Iris pigment epithelial cell (primary cell): ENCODE measurements around the gene SCUBE1.
"Not testable (repeated sequence)": the region's sequence is repeated elsewhere in the genome, so short reads cannot be mapped to it uniquely, and the experiment has no call there.

Experiments used
- DNase-seq: peaks from one replicate; pipeline ENCODE4 v3.0.0-alpha.2; 2011; ENCODE audit warnings: low read depth

SCUBE1 gene

DNA sequence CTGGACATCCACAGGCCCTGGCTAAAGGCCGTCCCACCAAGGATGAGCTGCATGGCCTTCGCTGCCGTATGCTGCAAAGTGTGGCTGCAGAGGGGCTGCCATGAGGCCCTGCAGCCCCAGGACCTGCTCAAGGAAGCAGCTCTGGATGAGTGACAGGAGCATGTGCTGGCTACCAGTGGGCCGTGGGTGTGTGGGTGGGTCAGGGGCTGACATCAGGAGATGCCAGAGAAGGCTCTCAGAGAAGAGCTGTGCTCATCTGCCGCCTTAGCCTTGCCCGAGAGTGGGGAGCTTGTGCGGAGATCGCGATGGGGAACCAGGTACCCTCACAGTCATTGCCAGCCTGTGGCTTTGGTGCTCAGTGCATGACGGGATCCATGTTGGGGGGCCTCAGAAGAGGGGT, 41.3 kb downstream of the SCUBE1 start:
- DNase-seq: no peak

DNA sequence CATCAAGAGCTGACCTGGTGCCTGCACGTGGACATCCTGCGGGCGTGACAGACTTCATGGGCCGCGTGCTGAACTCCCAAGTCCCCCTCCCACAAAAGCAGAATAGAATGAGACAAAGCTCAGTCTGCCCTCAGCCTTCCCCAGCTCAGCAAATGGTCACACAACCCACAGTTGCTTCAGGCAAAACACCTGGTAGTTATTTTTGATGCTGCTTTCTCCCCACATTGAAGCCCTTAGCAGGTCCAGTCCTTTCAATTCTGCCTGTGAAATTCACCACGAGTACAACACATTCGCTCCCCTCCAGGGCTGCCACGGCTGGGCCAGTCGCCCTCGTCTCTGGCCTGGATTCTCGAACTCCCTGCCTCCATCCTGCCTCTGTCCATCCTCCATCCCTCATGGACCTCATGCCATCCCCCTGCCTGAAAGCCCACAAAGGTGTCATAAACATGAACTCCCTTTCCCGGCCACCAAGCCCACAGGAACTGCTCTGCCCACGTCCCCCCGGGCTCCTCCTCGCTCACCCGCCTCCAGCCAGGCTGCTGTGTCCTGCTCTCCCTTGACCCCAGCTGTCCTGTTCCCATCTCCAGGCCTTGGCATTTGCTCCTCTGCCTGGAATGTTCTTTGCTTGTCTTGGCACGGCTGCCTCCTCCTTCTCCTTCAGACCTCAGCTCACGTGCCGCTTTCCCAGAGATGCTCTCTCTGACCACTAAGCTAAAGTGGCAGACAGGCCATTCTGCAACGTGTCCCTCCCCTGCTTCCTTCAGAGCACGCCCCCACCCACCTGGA, 42.1 kb downstream of the SCUBE1 start:
- DNase-seq: no peak

DNA sequence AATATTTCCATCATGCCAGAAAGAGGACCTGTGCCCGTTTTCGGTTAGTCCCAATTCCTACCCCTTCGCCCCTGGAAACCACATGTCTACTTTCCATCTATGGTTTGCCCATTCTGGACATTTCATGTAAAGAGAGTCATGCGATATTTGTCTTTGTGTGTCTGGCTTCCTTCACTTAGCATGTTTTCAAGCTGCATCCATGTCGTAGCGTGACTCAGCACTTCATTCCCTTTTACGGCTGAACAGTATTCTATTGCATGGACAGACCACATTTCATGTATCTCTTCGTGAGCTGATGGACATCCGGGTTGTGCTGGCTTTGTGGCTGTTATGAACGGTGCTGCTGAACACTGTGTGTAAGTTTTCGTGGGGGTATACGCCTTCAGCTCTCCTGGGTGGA, 43.4 kb downstream of the SCUBE1 start:
- no peak for DNase-seq

DNA sequence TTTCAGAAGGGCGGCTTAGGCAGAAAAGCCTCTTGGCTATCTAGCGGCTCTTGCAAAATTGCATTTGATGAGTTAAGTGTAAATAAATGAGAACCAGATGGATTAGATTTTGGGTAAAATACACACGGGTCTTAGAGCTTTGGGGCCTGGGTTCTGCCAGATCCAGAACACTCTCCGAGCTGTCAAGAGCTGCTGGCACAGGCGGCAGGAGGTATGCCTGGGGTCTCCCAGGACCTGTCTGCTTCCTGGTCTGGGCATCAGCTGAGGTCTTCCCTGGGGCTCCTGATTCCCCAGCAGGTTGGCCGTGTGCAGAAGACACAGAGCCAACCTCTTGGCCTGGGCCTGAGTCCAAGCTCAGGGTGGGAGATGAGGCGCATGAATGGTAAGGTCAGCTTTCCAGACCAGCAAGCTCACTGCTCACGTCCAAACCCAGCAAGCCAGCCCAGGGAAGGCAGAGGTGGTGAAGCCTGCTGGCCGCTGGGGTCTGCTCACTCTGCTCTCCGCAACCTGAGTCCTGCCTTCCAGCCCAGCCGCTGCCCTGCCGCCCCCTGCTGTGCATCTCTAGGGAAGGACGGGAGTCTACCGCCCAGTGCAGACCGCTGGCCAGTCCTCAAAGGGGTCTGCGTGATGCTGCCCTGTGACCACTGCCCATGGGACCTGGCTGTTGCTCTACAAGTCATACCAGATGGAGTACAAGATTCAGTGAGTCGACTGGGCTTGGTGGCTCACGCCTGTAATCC, 44.9 kb downstream of the SCUBE1 start:
- no peak for DNase-seq

DNA sequence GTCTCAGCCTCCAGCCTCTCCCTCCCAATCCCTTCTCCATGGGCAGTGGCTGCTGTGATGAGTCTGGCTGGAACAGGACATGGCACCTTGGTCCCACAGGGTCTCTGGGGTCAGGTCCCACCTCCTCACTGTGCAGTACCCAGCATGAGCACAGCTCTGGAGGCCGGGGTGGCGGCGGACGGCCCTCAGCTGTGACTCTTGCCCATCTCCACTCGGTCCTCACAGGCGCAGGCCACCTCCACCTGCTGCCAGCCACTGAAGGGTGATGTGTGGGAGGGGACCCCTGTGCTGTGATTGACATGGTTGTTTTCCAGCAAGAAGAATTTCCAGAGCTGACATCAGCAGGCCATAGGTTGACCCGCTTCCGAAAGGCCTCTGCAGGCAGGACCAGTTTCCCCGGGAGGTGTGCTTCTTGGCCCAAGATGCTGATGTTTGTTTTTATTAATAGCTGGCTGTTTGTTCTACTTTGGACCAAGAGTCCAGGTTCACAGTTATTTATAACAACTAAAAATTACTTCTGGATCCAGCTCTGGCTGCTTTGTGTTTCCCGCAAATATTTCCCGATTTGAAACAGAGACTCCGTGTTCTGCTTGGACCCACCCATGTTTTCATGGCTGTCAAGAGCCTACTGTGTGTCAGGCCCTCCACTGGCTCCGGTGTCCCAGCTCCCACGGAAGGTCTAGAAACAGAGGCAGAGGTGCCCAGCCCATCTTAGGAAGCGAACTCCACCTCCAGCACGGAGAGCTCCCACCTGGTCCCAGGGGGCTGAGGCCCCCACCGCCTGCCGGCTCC, 45.7 kb downstream of the SCUBE1 start:
- no peak for DNase-seq

DNA sequence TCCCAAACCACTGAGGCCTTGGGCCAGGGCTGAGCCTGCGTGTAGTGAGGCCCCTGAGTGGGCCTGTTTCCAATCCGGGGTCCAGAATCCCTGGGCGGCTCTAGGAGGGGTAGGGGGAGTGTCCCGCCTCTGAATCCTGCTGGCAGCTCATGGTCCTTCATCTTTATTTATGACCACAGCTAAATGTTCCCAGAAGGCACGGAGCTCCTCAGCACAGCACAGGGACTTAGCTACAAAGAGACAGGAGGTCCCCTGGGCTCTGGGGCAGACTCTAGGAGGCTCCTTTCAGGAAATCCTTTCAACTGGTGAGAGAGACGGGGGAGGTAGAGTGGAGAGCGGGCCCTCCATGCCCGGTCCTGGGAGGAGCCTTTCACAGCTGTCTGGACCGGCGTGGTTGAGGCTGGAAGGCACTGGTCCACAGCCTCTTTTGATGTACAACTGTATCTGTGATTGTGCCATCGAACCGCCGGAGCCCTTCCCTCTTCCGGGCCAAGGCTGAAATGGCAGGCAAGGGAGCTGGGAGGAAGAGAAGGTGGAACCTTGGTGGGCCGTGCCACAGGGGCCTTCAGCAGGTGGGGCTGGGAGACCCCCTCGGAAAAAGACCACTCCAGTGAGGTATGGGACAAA, 46.8 kb downstream of the SCUBE1 start:
- DNase-seq: no peak

DNA sequence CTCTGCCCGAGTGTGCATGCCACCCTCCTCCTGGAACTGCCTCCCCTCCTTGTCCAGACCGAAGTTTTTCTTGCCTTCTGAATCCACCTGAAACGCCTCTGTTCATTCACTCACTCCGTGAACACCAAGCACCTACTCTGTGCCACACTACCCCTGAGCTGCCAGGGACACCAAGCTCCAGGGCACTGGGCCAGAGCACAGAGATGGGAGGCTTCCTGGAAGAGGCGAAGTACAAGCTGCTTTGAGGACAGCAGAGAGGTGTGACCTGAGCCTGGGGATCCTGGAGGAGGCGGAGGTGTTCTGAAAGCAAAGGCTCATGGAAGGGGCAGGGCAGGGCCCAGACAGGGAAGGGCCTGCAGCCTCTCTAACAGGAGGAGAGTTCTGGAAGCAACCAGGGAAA, 47.5 kb downstream of the SCUBE1 start:
- DNase-seq: no peak

DNA sequence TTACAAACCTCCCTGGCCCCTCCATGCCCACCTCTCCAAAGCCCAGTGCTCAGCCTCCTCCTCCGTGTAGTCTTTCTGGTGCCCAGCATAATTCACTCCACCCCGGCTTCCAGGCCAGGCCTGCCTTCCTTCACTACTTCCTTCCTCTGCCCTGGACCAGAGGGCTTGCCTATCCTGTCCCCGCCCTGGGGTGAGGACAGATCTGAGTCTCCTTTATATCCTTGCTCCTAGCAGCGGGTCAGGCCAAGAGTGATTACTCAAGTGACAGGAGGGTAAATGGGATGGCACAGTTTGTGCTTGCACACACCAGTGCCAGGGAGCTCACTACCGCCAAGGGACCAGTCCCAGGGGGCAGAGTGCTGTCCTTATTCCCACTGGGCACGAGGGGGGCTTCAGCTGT, 48.0 kb downstream of the SCUBE1 start:
- no peak for DNase-seq

DNA sequence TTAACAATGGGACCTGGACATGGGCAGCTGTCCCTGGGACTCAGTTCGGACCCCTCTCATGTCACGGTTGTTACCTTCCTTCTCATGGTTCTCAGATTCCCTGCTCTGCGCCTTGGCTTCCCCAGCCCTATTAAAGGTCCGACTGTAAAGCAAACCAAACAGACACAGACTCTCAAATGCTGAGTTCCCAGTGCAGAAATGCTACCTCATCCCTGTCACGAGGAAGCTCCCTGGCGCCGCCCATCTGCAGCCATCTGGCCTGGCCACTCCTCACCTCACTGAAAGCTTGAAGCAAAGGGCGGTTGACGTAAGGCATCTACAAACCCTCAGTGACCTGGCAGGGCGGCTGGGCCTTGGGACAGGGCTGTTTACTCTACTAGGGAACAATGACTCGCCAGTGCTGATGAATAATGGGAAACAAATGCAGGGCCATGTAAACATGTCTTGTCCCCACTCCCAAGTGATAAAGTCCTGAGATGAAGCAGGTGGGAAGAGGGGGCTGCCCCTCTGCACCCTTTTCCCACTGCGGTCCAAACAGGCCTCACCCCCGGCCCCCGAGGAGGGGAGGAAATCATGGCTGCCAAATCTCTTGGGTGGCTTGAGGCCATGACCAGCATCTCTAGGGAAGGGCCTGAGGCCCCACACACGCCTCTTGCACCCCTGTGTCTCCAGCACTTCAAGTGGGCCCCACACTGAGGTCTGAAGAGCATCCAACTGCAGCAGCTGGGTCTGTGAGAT, 49.3 kb downstream of the SCUBE1 start:
- DNase-seq: peak; percentile 58

DNA sequence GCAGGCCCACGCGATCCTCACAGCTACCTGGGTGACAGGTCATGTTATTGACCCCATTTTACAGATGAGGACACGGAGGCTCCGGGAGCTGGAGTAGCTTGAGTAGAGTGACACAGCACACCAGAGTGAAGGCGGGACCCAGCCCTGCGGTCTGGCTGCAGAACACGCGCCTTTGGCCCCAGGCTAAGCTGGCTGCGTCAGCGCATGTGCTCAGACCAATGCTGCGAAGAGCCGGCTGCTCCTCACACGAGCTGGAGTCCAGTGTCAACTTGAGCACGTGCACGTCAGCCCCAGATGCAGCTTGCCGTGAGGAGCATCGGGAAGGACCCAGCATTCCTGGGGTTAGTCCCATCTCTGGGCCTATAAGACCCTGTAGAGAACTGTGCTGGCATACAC, 49.9 kb downstream of the SCUBE1 start:
- no peak for DNase-seq

DNA sequence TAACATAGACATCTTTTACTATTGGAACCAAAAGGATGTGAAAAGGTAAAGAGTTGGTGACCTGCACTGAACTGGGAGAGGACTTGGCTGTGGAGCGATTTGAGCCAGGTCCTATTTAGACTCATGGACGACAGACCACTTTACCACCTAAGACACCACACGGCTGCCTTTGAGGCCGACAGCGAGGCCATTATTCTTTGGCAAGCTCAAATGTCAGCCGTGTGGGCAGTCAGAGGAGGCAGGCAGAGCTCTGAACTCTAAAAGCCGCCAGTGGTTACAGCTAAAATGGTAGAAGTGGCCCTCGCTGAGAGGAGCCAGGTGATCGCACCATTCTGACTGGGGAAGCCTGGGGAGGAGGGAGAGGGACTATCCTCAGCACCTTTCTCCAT, 50.5 kb downstream of the SCUBE1 start:
- no peak for DNase-seq

DNA sequence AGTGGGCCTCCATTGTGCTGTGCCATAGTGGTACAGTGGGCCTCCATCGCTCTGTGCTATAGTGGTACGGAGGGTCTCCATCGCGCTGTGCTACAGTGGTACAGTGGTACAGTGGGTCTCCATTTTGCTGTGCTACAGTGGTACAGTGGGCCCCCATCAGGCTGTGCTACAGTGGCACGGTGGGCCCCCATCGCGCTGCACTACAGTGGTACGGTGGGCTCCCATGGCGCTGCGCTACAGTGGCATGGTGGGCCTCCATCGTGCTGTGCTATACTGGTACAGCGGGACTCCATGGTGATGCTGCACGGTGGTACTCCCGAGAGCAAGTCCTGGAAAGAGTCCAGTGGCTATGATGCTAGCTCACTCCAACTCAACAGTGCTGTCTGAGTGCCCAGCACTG, 51.8 kb downstream of the SCUBE1 start:
- no peak for DNase-seq

DNA sequence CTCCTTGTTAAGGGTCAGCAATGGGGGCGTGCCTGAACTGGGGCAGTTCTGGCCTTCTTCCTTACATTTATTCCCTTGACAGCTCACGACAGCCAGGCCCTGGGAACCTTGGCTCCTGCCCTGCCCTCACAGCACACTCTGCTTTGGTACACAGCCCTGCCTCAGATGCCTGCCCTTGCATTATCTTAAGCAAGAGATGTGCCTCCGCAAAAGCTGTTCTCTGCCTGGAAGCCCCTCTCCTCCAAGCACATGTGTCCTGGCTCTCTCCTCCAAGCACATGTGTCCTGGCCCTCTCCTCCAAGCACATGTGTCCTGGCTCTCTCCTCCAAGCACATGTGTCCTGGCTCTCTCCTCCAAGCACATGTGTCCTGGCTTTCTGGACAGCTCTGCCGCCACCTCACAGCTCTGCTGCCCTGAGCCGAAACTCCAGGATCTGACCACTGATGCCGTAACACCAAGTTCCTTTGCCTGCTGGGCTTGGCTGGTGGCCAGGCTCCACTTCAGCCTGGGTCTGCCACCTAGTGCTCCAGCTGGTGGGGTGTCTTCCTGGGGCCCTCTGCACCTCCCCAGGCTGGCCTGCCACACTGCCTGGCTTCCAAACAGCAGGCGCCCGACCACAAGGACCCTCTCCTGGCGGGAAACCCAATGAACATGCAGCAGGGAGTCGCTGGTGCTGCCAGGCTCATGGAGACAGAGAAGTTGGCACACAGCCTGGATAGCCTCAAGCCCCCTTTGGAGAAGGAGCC, 53.0 kb downstream of the SCUBE1 start:
- DNase-seq: peak; percentile 30

DNA sequence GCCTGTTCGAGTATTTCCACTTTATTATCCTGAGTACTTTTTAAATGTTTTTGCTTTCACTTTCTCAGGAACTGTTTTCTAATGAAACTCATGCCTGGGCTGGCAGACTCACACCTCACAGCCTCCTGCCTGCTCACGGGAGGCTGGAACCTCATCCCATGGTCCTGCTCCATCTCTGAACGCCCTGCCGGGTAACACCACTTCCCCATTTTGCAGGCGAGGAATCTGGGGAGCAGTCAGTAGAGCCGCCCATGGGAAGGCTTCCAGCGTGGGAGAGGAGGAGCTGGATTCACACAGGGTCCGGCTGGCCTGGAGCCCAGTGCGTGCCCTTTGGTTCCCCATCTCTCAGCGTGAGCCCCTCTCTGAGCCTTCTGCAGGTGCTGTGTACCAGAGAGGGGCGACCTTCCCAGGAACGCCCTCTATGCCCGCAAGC, 53.6 kb downstream of the SCUBE1 start:
- DNase-seq: peak; percentile 17

DNA sequence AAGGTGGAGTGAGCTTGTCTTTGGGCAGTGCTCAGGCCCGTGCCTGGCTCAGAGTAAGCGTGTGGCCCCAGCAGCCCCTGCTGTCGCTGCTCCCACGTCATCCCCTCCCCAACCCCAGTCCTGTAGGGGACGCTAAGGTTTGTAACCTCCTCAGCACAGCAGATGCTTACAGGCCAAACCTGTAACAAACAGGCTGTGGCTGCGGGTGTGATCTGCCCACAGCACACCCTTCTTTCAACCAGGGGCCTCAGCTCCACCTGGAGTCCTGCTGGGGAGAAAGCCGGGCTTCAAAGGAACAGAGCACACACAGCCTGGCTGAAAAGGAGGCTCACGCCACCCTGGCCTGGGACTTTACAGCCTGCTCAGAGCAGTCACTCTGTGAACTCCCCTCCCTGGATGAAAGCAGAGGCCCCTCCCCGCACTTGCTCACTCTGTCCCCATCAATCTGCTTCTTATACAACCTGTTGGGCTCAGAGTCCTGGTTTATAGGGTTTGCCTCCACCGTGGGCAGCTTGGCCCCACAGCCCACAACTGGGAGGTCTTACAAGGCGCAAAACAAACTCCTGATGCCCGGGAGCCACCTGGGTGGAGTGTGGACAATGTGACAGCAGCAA, 54.3 kb downstream of the SCUBE1 start:
- DNase-seq: no peak

DNA sequence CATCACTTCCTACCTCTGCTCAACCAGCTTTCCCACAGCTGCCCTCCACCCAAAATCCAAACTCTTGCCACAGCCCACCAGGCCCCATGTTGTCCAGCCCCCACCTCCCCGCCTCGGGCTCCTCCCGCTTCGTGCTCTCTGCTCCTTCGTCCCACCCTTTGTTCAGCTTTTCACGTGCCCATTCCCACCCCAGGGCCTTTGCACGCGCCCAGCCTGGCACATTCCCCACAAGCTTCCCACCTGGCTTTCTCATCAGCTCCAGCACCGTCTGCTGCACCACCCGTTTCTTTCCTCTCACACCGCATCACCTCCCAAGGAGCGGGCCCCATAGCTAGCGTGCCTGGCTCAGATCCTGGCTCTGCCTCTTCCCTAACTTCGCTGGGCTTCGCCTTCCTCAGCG, 54.8 kb downstream of the SCUBE1 start:
- no peak for DNase-seq

DNA sequence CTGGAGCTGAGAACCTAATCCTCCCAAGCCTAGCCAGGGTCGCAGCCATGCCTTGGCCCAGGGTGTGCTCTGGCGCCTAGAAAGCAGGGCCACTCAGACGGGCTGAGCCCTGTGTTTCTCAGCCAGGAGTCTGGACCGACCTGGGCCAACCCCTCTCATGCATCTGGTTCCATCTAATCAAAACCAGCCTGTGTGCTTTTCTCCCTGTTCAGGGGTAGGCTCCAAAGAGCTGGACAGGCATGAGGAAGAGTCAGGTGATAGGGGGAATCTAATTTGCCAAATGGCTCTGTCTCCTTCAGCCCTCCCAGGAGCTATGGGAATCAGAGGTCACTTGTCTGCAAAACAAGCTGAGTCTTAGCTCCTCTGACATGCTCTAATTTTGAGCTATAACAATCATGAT, 55.7 kb downstream of the SCUBE1 start:
- DNase-seq: no peak

DNA sequence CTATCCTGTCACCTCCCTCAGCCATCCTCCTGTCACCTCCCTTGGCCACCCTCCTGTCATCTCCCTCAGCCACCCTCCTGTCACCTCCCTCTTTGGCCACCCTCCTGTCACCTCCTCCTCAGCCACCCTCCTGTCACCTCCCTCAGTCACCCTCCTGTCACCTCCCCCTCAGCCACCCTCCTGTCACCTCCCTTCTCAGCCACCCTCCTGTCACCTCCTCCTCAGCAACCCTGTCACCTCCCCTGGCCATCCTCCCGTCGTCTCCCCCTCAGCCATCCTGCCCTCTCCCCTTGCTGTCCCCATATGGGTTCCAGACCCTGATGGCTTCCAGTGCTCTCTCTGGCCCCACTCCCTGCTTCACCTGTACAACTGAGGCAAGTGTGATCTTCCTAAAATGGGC, 61.8 kb downstream of the SCUBE1 start:
- no peak for DNase-seq

DNA sequence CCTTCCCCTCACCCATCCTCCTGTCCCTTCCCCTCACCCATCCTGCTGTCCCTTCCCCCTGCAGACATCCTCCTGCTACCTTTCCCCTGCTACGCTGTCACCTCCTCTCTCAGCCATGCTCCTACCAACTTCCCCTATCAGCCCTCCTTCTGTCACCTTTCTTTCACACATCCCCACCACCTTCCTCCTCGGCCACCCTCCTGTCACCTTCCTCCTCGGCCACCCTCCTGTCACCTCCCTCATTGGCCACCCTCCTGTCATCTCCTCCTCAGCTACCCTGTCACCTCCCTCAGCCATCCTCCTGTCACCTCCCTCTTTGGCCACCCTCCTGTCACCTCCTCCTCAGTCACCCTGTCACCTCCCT, 62.7 kb downstream of the SCUBE1 start:
- DNase-seq: not testable (repeated sequence)

DNA sequence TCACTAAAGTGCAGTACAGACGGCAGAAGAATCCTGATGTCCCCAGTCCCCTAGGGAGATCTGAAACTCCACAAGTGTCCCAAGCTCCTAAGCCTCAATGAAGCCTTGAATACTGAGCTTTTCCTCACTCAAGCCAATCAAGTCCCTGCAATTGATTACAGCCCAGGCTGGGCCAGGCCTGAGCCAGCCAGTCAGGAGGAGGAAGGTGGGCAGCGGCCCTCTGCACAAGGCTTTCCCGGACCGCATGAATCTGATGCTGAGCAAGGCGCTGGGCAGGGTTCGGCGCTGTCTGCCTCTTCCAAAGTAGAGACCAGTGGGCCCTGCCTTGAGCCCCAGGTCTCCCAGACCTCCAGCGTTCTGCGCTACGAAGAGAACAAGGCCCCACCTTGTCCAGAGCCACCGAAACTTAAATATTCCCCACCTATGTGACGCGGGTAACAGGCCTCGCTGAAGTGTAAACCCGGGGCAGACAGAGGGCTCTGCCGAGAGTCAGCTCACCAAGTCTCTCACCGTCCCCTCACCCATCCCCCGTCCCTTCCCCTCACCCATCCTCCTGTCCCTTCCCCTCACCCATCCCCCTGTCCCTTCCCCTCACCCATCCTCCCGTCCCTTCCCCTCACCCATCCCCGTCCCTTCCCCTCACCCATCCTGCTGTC, 63.2 kb downstream of the SCUBE1 start:
- DNase-seq: no peak
